K562 (cell line): ENCODE data around the gene TRIM14. TPM values are rescaled to one million over a fixed set of nuclear protein-coding genes. Genes with fewer than 3 reads are reported as not detected.
A peak's percentile ranks its signal among the peaks of the same experiment; 100 is the strongest.

ENCODE experiments used
- ARID3B ChIP-seq: fragments of 250-450 bp; sonication (Bioruptor Pico); IDR thresholded peaks from 2 replicates; pipeline ENCODE4 v1.4.0; 2020; ENCODE audit warnings: borderline replicate concordance
- MAFK ChIP-seq: IDR thresholded peaks from 2 replicates; pipeline ENCODE4 v1.6.1; 2011; ENCODE audit warnings: low read length, improper control_type of control experiment
- MYC ChIP-seq, 2 experiments: fragments of 250-450 bp in 1 of 2; sonication (Bioruptor Pico) in 1 of 2; IDR thresholded peaks; 2 replicates each; pipeline versions ENCODE4 v1.5.1 to v1.6.1; 2012 to 2021; ENCODE audit warnings: low read depth in 2 of 2, borderline replicate concordance in 1 of 2, improper control_type of control experiment in 1 of 2, low read length in 1 of 2, mild to moderate bottlenecking in 1 of 2, moderate library complexity in 1 of 2
- RAD21 ChIP-seq, 2 experiments: fragments of 250-450 bp in 1 of 2; fragments of 450-650 bp in 1 of 2; sonication (Bioruptor Pico) in 1 of 2; formaldehyde crosslinking in 1 of 2; IDR thresholded peaks in 1 of 2; conservative IDR thresholded peaks in 1 of 2; 2 replicates each; pipeline versions ENCODE4 v1.4.0 to v1.8.0; 2020 to 2022; ENCODE audit warnings: mild to moderate bottlenecking in 2 of 2, moderate library complexity in 1 of 2
- RUNX1 ChIP-seq: sonication (generic); IDR thresholded peaks from 2 replicates; pipeline ENCODE4 v1.6.1; 2016; ENCODE audit warnings: antibody characterized with exemption, low read depth
- SPI1 ChIP-seq: IDR thresholded peaks from 2 replicates; pipeline ENCODE4 v1.6.1; 2011; ENCODE audit warnings: low read depth, low read length, control low read depth, borderline replicate concordance
- TGIF2 ChIP-seq: sonication (generic); formaldehyde crosslinking; IDR thresholded peaks from 2 replicates; pipeline ENCODE4 v1.8.1; 2022; ENCODE audit warnings: mild to moderate bottlenecking, missing genetic modification reagents, moderate library complexity
- ZKSCAN3 ChIP-seq: fragments of 250-450 bp; sonication (Bioruptor Pico); IDR thresholded peaks from 2 replicates; pipeline ENCODE4 v1.4.0; 2020
- ZNF184 ChIP-seq: sonication (generic); formaldehyde crosslinking; IDR thresholded peaks from 2 replicates; pipeline ENCODE4 v1.5.0; 2020; ENCODE audit warnings: missing genetic modification reagents
- ZNF76 ChIP-seq: fragments of 250-450 bp; sonication (Bioruptor Pico); IDR thresholded peaks from 2 replicates; pipeline ENCODE4 v1.4.0; 2020; ENCODE audit warnings: mild to moderate bottlenecking, moderate library complexity, borderline replicate concordance
- polyA plus RNA-seq, 8 experiments: library from polyadenylated mRNA; depleted of rRNA in 4 of 8; stranded (reverse) in 5 of 8; unstranded in 3 of 8; fragments of >200 nt; fragmentation: Nextera tagmentation in 2 of 8; fragmentation: Illumina TruSeq in 1 of 8; extraction: Ambion mirVana in 2 of 8; extraction: Trizol in 1 of 8; gene quantifications; 2 replicates each; pipeline versions ENCODE4 v1.2.1 to v1.2.3, GENCODE V29; 2011 to 2014; ENCODE audit warnings: inconsistent platforms in 1 of 8, missing spikeins in 1 of 8
- total RNA-seq, 7 experiments: library from RNA; depleted of rRNA in 6 of 7; stranded (reverse); fragments of >200 nt in 6 of 7; fragmentation: Illumina TruSeq in 2 of 7; extraction: Trizol in 2 of 7; gene quantifications; 2 replicates each; pipeline versions ENCODE4 v1.2.1 to v1.2.3, GENCODE V29; 2011 to 2021; ENCODE audit warnings: low replicate concordance in 1 of 7
- TF ChIP-seq, protein P1 (sequence below), 2 experiments: fragments of 450-650 bp; formaldehyde crosslinking in 1 of 2; IDR thresholded peaks; 2 replicates each; pipeline versions ENCODE4 v1.4.0 to v1.6.1; 2014 to 2020; ENCODE audit warnings: mild to moderate bottlenecking in 2 of 2, borderline replicate concordance in 1 of 2, low read depth in 1 of 2
- TF ChIP-seq, protein P2 (sequence below): fragments of 250-450 bp; sonication (Bioruptor Pico); IDR thresholded peaks from 2 replicates; pipeline ENCODE4 v1.4.0; 2020; ENCODE audit warnings: mild to moderate bottlenecking, moderate library complexity

Gene TRIM14
- total and polyA plus RNA-seq, 9 of the 15 experiments (the other 6 are each of a cell fraction or from before 2014, with no cell fraction given): 7.6 to 41.0 (median 17.9) TPM

DNA sequence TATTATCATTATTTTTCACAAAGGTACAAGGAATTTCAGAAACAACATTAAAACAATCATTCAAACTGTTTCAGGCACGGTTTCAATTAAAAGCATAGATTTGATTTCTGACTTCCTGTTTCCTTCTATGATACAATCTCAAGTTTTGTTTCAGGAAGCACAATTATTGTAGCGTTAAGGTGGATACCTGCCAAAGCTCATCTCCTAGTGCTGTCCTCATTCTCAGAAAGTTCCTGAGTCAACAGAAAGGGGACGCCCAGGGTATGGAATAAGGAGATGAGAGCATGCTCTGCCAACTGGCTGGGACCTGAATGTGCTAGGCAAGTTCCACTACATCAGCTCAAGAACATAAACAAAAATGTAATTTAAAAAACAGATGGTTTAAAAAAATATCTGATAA is 2.0 kb upstream of the TRIM14 start (continued):
- TF ChIP-seq, protein P1, sequence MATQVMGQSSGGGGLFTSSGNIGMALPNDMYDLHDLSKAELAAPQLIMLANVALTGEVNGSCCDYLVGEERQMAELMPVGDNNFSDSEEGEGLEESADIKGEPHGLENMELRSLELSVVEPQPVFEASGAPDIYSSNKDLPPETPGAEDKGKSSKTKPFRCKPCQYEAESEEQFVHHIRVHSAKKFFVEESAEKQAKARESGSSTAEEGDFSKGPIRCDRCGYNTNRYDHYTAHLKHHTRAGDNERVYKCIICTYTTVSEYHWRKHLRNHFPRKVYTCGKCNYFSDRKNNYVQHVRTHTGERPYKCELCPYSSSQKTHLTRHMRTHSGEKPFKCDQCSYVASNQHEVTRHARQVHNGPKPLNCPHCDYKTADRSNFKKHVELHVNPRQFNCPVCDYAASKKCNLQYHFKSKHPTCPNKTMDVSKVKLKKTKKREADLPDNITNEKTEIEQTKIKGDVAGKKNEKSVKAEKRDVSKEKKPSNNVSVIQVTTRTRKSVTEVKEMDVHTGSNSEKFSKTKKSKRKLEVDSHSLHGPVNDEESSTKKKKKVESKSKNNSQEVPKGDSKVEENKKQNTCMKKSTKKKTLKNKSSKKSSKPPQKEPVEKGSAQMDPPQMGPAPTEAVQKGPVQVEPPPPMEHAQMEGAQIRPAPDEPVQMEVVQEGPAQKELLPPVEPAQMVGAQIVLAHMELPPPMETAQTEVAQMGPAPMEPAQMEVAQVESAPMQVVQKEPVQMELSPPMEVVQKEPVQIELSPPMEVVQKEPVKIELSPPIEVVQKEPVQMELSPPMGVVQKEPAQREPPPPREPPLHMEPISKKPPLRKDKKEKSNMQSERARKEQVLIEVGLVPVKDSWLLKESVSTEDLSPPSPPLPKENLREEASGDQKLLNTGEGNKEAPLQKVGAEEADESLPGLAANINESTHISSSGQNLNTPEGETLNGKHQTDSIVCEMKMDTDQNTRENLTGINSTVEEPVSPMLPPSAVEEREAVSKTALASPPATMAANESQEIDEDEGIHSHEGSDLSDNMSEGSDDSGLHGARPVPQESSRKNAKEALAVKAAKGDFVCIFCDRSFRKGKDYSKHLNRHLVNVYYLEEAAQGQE (IDR thresholded peaks at IDR 0.05; ENCODE audit: borderline replicate concordance): peak; percentile 68
- TF ChIP-seq, protein P1 (CRISPR knock-in tag; IDR thresholded peaks at IDR 0.05; ENCODE audit: low read depth): no peak
- TF ChIP-seq ARID3B (no peak), ZKSCAN3 (CRISPR knock-in tag) (no peak), TGIF2 (CRISPR knock-in tag) (no peak), SPI1 (peak; percentile 43; the same call in 1 of the 2 replicates), ZNF184 (CRISPR knock-in tag) (no peak), ZNF76 (CRISPR knock-in tag) (no peak), RUNX1 (no peak), MYC (IDR thresholded peaks at IDR 0.05; ENCODE audit: low read depth, low read length) (peak; percentile 24; the same call in 1 of the 2 replicates), MYC (CRISPR knock-in tag; IDR thresholded peaks at IDR 0.05; ENCODE audit: borderline replicate concordance, low read depth) (no peak), RAD21 (CRISPR knock-in tag; conservative IDR thresholded peaks at IDR 0.05 in 1 of 2, IDR thresholded peaks at IDR 0.05 in 1 of 2) (peak in 1 of 2 experiments; percentile 59; a peak in 2 of 4 replicates), MAFK (peak; percentile 11; the same call in 1 of the 2 replicates)
- TF ChIP-seq, protein P2, sequence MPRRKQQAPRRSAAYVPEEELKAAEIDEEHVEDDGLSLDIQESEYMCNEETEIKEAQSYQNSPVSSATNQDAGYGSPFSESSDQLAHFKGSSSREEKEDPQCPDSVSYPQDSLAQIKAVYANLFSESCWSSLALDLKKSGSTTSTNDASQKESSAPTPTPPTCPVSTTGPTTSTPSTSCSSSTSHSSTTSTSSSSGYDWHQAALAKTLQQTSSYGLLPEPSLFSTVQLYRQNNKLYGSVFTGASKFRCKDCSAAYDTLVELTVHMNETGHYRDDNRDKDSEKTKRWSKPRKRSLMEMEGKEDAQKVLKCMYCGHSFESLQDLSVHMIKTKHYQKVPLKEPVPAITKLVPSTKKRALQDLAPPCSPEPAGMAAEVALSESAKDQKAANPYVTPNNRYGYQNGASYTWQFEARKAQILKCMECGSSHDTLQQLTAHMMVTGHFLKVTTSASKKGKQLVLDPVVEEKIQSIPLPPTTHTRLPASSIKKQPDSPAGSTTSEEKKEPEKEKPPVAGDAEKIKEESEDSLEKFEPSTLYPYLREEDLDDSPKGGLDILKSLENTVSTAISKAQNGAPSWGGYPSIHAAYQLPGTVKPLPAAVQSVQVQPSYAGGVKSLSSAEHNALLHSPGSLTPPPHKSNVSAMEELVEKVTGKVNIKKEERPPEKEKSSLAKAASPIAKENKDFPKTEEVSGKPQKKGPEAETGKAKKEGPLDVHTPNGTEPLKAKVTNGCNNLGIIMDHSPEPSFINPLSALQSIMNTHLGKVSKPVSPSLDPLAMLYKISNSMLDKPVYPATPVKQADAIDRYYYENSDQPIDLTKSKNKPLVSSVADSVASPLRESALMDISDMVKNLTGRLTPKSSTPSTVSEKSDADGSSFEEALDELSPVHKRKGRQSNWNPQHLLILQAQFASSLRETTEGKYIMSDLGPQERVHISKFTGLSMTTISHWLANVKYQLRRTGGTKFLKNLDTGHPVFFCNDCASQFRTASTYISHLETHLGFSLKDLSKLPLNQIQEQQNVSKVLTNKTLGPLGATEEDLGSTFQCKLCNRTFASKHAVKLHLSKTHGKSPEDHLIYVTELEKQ (CRISPR knock-in tag): no peak
